HEK293T (cell line): Measurements from ENCODE around the gene EYA3.

Experiments
- ARNT ChIP-seq: fragments of 450-650 bp; IDR thresholded peaks from 2 replicates; pipeline ENCODE4 v1.6.1; 2017; ENCODE audit warnings: mild to moderate bottlenecking
- BHLHE40 ChIP-seq: fragments of 450-650 bp; IDR thresholded peaks from 2 replicates; pipeline ENCODE4 v1.6.1; 2016; ENCODE audit warnings: mild to moderate bottlenecking, moderate library complexity, borderline replicate concordance
- FOXA1 ChIP-seq: fragments of 450-650 bp; IDR thresholded peaks from 2 replicates; pipeline ENCODE4 v1.6.1; 2016; ENCODE audit warnings: mild to moderate bottlenecking
- FOXK2 ChIP-seq: fragments of 450-650 bp; IDR thresholded peaks from 2 replicates; pipeline ENCODE4 v1.6.1; 2016; ENCODE audit warnings: mild to moderate bottlenecking
- FOXM1 ChIP-seq: fragments of 450-650 bp; IDR thresholded peaks from 2 replicates; pipeline ENCODE4 v1.6.1; 2017; ENCODE audit warnings: mild to moderate bottlenecking, borderline replicate concordance
- HDGF ChIP-seq: fragments of 450-650 bp; IDR thresholded peaks from 2 replicates; pipeline ENCODE4 v1.6.1; 2017; ENCODE audit warnings: antibody characterized with exemption, borderline replicate concordance
- L3MBTL2 ChIP-seq: fragments of 450-650 bp; conservative IDR thresholded peaks from 2 replicates; pipeline ENCODE4 v1.6.1; 2016; ENCODE audit warnings: mild to moderate bottlenecking
- LEF1 ChIP-seq: fragments of 450-650 bp; IDR thresholded peaks from 2 replicates; pipeline ENCODE4 v1.6.1; 2017; ENCODE audit warnings: mild to moderate bottlenecking, borderline replicate concordance
- SP1 ChIP-seq: fragments of 450-650 bp; IDR thresholded peaks from 2 replicates; pipeline ENCODE4 v1.6.1; 2017
- SUZ12 ChIP-seq: fragments of 450-650 bp; IDR thresholded peaks from 2 replicates; pipeline ENCODE4 v1.6.1; 2016; ENCODE audit warnings: mild to moderate bottlenecking
- TARDBP ChIP-seq: fragments of 450-650 bp; IDR thresholded peaks from 2 replicates; pipeline ENCODE4 v1.6.1; 2016

- TF ChIP-seq TARDBP: no peak
- TF ChIP-seq SP1: no peak
- TF ChIP-seq L3MBTL2: no peak
- TF ChIP-seq BHLHE40: no peak
- no peak for TF ChIP-seq FOXM1
- TF ChIP-seq FOXA1: no peak
- no peak for TF ChIP-seq HDGF
- no peak for TF ChIP-seq LEF1
- no peak for TF ChIP-seq SUZ12
- no peak for TF ChIP-seq ARNT
- TF ChIP-seq FOXK2: no peak
Observed at GRCh38 chr1:27967884-27968466, 120.4 kb downstream of the EYA3 start.
